ENCODE data around the gene HS3ST2.
A peak's percentile ranks its signal among the peaks of the same experiment; 100 is the strongest.

HS3ST2 gene

DNA sequence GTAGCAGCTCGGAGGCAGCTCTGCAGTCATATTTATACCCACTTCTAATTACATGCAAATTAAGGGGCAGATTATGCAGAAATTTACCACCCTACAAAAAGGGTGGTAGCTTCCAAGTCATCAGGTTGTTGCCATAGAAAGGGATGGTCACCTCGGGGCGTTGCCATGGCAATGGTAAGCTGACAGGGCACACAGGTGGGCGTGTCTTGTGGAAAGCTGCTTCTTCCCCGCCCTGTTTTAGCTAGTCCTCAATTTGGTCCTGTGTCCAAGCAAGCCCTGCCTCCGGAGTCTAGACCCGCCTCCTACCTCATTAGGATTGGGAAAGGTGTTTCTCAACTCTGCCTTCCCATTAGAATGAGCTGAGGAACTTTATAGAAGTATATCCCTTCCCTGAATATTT is 98.7 kb downstream of the HS3ST2 start:
- Histone ChIP-seq H3K9me3 (ENCODE audit: severe bottlenecking) (no peaks in the 10 kb centered on the region), H3K27me3 (ENCODE audit: insufficient read depth, low read depth, severe bottlenecking) (no peaks in the 10 kb centered on the region), H3K27ac (no peak overlapping the region), H3K36me3 (no peaks in the 10 kb centered on the region), H3K4me3 (ENCODE audit: low read depth, low read length) (no peak overlapping the region)
- no peak for TF ChIP-seq CTCF (IDR thresholded peaks at IDR 0.05; ENCODE audit: low read depth, low read length)
- DNase-seq: peak; percentile 10

DNA sequence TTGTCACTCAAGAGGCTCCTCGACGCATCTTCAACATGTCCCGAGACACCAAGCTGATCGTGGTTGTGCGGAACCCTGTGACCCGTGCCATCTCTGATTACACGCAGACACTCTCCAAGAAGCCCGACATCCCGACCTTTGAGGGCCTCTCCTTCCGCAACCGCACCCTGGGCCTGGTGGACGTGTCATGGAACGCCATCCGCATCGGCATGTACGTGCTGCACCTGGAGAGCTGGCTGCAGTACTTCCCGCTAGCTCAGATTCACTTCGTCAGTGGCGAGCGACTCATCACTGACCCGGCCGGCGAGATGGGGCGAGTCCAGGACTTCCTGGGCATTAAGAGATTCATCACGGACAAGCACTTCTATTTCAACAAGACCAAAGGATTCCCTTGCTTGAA is 101.0 kb downstream of the HS3ST2 start:
- H3K9me3 ChIP-seq (ENCODE audit: severe bottlenecking): no peaks in the 10 kb centered on the region
- no peak overlapping the region for H3K27ac ChIP-seq
- H3K4me3 ChIP-seq (ENCODE audit: low read depth, low read length): no peak overlapping the region
- DNase-seq: no peak
- no peak for TF ChIP-seq CTCF (IDR thresholded peaks at IDR 0.05; ENCODE audit: low read depth, low read length)
- H3K27me3 ChIP-seq (ENCODE audit: insufficient read depth, low read depth, severe bottlenecking): no peaks in the 10 kb centered on the region
- no peaks in the 10 kb centered on the region for H3K36me3 ChIP-seq

DNA sequence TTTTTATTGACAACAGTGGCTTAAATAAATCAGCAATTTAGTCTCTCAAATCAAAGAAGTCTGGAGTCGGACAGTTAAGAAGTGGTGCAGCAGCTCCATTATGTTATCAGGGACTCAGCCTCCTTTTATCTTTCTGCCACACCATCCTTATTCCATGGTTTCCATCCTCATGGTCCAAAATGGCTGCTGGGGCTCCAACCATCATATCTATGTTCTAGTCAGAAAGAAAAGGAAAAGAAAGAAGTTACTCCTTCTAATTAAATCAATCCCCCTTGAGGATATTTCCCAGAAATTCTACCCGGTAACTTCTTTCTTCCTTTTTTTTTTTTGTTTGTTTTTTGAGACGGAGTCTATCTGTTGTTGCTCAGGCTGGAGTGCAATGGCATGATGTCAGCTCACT is 109.5 kb downstream of the HS3ST2 start:
- Histone ChIP-seq H3K27ac (no peak overlapping the region), H3K27me3 (ENCODE audit: insufficient read depth, low read depth, severe bottlenecking) (no peaks in the 10 kb centered on the region), H3K36me3 (no peaks in the 10 kb centered on the region), H3K9me3 (ENCODE audit: severe bottlenecking) (no peaks in the 10 kb centered on the region), H3K4me3 (ENCODE audit: low read depth, low read length) (no peak overlapping the region)
- no peak for DNase-seq
- TF ChIP-seq CTCF (IDR thresholded peaks at IDR 0.05; ENCODE audit: low read depth, low read length): no peak

DNA sequence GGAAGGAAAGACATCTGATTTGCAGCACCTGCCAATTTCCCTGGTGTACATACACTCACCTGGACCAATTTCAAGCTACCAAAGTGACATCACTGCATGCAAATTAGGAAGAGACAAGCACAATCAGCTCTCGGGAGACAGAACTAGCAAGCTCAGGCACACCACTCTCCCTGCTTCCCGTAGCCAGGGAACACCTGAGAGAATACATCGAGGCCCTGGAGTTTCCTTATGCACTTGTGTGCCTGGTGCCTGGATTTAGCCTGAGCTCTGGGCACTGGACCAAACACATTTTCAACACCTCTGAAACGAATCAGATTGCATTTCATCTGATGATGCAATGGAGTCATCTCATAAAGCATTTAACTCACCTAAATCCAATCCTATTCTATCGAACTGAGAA is 110.5 kb downstream of the HS3ST2 start:
- Histone ChIP-seq H3K27me3 (ENCODE audit: insufficient read depth, low read depth, severe bottlenecking) (no peaks in the 10 kb centered on the region), H3K36me3 (no peaks in the 10 kb centered on the region), H3K9me3 (ENCODE audit: severe bottlenecking) (no peaks in the 10 kb centered on the region), H3K27ac (no peak overlapping the region), H3K4me3 (ENCODE audit: low read depth, low read length) (no peak overlapping the region)
- no peak for TF ChIP-seq CTCF (IDR thresholded peaks at IDR 0.05; ENCODE audit: low read depth, low read length)
- no peak for DNase-seq

DNA sequence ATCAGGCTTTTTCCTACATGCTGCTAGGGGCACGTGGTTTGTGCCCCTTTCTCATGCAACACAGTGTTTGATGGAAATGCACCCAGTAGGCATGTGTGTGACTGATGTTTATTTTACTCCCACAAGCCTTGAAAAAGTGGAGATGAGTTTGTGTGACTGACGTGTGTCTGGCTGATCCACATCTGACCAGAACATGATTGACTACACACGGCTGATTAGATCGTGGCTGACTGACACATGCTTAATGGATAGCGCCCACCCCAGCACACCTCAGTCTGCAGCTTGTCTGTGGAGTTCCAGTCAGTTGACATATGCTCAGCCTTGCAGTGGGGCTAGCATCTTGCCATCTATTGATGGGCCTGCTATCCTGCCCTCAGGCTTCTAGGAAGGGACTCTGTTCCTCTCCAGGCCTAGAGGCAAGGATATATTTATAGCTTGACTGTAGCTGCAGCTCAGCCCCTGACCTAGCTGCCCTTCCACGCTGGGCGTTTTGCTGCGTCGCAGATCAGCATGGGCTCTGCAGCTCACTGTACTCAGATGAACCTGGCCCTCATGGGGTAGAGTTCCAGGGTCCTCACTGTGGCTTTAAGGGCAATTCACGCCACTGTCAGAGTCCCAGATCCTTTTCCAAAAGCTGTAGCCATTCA is 112.3 kb downstream of the HS3ST2 start:
- no peaks in the 10 kb centered on the region for H3K27me3 ChIP-seq (ENCODE audit: insufficient read depth, low read depth, severe bottlenecking)
- H3K4me3 ChIP-seq (ENCODE audit: low read depth, low read length): no peak overlapping the region
- TF ChIP-seq CTCF (IDR thresholded peaks at IDR 0.05; ENCODE audit: low read depth, low read length): no peak
- no peak overlapping the region for H3K27ac ChIP-seq
- no peaks in the 10 kb centered on the region for H3K36me3 ChIP-seq
- DNase-seq: no peak
- no peaks in the 10 kb centered on the region for H3K9me3 ChIP-seq (ENCODE audit: severe bottlenecking)

DNA sequence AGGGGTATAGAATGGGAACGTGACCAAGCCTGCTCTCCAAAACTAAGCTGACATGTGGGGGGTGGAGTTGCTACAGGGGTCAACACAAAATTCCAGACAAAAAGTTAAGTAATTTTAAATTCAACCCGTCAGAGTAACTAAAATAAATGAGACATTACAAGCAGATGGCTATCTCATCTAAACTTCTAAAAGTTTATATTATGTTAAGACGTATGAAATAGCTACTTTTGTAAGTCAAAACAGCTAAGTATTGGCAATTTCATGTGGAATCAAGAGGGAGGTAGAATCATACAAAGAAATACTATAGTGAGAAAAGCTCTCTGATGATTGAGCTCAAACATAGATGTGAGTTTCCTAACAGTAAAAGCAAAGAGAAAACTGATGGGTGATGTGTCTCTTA is 113.3 kb downstream of the HS3ST2 start:
- H3K9me3 ChIP-seq (ENCODE audit: severe bottlenecking): no peaks in the 10 kb centered on the region
- H3K27ac ChIP-seq: no peak overlapping the region
- DNase-seq: no peak
- no peak overlapping the region for H3K4me3 ChIP-seq (ENCODE audit: low read depth, low read length)
- H3K36me3 ChIP-seq: no peaks in the 10 kb centered on the region
- H3K27me3 ChIP-seq (ENCODE audit: insufficient read depth, low read depth, severe bottlenecking): no peaks in the 10 kb centered on the region
- no peak for TF ChIP-seq CTCF (IDR thresholded peaks at IDR 0.05; ENCODE audit: low read depth, low read length)

Measured in WERI-Rb-1 (cell line).